Activated T-cell treated with anti-CD3 and anti-CD28 coated beads for 48 hours (primary cell): Measurements from ENCODE around the gene JAG1.

Source experiments
- DNase-seq: peaks from one replicate; pipeline ENCODE4 v3.0.0-alpha.2; 2020; ENCODE audit warnings: low read depth

The JAG1 gene

DNA sequence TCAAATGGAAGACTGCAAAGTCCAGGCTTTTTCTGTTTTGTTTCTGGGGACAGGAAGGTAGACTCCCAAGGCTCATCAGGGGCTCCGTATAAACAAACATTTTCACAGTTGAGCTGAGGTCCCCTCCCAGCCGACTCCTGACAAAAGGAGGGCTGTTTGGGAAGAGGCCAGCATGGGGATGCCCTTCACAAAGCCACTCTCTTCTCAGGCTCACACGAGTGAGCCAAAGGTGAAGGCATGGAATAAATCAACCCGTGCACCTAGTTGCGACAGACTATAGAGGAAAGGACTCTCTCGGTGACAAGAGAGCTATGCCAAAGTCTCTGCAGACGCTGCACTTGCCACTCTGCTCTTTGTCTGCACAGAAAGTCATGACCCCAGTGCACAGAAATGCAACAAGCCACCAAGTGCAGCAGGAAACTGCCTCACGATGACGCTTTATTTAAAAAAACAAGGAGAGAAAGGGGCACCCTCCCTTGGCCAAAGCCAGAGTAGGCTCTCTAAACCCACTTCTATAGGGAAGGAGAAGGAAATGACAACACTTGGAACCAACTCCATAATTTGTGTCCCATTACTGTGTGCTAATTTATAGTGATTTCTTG lies 21.0 kb downstream of the JAG1 start:
- no peak for DNase-seq

DNA sequence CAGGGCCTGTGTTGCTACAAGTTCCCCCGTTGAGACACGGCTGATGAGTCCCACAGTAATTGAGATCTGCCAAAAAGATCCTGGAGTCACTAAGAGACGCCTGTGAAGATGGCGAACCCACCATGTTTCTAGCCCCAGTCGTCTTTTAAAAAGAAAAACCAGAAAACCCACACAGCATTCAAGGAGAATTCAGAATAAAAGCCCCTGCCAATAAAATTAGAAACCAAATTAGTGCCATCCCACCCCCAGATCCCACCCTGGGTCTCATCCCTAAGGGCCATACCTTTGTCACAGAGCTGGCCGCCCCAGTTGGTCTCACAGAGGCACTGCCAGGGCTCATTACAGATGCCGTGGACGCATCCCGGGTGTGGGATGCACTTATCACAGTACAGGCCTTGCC lies 21.6 kb downstream of the JAG1 start:
- DNase-seq, result no peak

DNA sequence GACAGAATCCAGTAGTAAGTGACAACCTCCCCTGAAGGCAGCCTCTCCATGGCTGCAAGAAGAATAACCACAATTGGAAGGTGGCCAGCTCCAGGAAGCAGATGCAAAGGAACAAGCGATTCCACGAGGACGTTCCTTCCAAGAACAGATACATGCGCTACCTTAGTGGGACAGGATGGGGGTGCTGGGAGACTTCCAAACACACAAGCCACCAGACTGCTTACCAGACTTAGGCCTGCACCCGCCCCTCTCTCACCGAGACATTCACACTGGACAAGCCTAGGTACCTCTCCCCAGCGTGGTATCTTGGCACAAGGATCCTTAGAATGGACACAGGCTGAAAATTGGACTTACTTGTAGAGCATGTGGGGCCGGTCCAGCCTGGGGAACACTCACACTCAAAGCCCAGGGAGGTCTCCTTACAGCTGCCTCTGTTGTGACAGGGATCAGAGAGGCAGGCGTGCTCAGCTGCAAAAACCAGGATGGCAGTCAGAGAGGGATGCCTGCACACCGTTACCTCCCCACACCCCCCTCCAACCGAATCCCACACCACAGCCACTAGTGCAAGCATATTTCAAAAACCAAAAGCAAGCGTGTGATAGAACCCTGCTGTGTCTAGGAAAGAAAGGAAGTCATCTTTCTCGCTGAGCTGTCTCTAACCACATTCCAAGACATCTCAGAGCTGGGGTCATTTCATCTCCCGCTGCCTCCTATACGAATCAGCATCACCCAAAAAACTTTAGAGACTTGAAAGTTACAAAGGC lies 22.4 kb downstream of the JAG1 start:
- DNase-seq, result no peak

DNA sequence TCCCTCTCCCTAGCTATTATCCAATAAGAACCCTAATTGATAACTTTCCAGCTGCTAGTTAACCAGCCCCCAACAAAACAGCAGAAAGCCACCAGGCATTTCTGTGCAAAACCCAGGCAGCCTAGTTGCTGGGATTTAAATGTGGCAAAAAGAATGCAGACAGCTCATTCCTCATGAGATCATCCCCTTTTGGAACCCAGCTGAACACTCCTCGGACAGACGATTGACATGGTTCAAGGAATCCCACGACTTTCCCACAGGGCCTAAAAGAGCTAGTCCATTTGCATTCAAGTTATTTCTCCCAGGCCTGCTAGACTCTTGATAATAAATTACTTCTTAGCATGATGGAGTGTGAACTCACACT lies 24.0 kb downstream of the JAG1 start:
- no peak for DNase-seq

DNA sequence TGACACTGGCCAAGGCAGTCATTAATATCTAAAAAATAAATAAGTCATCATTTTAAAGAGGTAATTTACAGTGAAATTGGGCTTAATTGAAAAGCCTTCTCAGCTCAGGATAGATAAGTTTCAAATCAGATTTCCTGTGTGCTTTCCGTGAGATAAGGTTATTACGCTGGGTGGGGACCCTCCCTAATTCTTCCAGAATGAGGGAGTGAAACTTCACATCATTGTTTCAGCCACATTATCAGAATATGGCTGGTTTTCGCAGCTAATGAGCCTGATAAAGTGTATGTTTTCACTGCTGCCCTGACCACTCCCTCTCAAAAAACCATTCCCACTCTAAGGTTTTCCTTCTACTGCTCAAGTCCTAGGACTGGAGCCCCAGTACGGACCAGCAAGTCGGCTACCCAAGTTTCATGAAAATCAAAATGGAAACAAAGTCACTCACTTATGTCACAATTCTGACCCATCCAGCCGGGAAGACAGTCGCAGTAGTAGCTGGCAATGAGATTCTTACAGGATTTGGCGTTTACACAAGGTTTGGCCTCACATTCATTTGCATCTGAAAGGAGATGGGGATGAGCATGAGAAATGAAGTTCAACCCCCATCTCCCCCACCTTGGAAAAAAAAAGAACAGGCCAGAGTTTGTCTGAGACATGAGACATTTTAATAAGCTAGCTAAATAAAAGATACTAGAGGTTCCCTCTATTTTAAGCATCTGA lies 24.6 kb downstream of the JAG1 start:
- DNase-seq, result no peak

DNA sequence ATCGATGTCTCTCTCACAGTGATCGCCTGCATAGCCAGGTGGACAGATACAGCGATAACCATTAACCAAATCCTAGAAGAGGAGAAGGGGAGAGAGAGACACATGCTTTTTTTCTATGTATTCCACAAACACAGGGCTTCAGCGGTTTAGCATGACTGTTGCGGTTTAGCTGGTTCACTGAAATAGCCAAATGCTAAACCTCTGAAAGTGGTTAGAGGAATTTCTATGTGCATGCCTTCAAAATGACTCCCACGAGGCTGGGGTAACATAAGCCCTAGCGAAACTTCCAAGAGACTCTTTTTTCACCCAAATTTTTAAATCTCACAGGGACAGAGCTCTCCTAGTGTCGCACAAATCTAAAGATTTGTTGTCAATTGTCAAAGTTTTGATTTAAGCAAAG lies 25.1 kb downstream of the JAG1 start:
- no peak for DNase-seq

DNA sequence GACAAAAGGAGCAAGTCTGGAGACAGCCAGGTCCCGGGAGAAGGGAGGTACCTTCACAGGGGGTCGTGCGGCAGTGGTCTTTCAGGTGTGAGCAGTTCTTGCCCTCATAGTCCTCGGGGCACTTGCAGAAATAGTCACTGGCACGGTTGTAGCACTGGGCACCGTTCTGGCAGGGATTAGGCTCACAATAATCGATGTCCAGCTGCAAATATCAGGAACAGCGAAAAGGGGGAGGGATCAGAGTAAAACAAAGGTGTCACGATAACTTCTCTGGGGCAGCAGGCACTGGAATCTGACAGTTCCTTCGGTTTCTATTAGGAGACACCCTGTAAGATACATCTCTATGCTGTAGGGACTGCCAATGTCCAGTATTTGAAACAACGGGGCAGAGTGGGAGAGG lies 25.9 kb downstream of the JAG1 start:
- DNase-seq, result no peak

DNA sequence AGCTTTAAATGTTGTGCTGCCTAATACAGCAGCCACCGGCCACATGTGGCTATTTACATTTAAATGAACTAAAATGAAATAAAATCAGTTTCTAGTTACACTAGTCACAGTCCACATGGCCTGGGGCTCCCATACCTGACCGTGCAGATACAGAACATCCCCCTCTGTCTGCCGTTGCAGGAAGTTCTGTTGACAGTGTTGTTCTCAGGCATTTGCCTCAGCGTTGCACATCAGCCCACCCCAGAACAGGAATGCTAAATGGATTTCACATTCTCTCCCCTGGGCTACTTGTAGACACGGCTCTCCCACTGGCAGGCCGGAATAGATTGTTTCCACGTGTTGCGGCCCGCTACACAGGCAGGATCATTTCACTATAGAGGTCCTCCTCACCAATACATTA lies 26.3 kb downstream of the JAG1 start:
- no peak for DNase-seq

DNA sequence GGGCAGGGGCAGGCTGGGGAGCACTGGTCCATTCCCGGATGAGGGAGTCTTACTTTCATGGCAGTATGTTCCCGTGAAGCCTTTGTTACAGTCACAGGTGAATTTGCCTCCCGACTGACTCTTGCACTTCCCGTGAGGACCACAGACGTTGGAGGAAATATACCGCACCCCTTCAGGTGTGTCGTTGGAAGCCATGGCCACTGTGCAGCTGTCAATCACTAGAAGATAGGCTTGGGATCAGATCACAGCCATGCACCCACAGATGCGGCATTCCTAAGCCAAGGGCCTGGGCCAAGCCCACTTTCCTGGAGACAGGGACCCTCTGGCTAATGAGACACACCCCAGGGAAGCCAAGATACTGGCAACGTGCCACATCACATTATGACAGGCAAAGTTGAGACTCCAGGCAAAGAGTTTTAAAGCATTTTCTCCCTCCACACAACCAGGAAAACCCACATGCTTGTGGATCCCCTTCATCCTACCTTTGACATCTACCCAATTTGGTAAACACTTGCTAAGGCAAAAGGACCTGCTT lies 26.8 kb downstream of the JAG1 start:
- DNase-seq, result no peak

DNA sequence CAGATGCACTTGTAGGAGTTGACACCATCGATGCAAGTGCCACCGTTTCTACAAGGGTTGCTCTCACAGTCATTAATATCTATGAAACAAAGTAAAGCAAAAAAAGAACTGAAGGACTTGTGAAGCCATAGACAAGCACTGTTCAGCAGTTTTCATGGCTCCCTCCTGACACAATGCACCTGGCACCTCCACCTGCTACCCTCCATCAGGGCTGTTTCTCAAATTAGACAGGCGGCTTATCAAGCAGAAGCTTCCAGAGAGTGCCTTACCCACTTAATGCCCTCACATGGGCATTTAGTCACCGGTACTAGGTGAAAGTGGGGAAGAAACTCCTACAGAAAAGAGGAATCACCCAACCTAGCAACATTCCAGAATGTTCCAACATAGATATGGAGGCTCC lies 27.8 kb downstream of the JAG1 start:
- DNase-seq, result no peak

DNA sequence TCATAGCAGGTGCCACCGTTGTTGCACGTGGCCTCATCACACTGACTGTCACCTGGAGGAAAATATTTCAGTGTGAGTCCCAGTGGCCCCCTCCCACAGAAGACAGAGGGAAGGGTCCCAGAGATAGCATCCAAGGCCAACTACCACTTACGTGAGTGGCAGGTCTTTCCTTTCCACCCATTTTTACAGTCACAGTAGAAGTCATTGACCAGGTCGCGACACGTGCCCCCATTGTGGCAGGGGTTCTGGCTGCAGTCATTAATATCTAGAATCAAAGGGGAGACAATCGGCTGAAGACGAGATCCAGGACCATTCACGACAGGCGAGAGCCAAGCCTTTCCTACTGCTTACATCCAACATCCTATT lies 28.6 kb downstream of the JAG1 start:
- no peak for DNase-seq

DNA sequence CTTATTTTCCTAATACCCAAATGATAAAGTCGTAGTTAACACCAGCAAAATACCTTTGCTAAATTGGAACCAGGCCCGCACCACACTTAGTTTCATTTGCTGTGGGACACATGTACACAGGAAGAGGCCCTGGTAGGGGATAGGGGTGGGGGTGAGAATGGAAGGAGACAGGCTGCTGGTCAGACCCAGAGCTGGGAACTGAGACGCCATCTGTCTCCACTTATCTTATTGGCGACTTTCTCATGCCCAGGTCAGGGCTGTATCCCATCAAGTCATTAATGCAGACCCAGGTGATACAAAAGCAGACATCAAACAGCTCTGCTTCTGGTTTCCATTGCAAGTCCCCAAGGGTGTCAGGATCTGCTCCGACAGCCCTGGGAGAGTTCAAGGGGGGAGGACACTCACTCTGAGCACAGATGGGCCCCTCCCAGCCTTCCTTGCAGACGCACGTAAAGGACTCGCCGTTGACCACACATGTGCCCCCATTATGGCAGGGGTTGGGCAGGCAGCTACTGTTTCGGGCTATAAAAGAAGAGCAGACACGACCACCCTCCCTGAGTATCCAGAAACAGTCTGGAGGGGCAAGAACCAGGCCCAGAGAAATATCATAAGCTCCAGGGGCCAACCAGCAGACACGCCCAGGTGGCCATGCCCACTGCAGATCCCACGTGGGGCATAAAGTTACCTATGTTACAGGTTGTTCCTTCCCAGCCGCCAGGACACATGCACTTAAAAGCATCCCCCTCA lies 29.2 kb downstream of the JAG1 start:
- DNase-seq, result no peak

DNA sequence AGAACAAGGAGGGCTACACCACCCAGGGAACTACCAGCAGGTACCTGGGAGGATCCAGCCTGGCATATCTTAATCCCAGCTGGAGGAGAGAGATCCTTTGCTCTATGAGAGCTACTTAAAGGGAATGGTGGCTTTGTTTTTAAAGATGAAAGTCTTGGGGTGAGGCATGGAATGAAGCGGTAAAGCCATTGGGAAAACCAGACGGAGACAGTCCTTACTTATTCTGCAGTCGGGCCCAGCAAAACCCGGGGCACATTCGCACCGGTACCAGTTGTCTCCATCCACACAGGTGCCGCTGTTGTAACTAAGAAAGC lies 30.3 kb downstream of the JAG1 start:
- DNase-seq, result no peak

DNA sequence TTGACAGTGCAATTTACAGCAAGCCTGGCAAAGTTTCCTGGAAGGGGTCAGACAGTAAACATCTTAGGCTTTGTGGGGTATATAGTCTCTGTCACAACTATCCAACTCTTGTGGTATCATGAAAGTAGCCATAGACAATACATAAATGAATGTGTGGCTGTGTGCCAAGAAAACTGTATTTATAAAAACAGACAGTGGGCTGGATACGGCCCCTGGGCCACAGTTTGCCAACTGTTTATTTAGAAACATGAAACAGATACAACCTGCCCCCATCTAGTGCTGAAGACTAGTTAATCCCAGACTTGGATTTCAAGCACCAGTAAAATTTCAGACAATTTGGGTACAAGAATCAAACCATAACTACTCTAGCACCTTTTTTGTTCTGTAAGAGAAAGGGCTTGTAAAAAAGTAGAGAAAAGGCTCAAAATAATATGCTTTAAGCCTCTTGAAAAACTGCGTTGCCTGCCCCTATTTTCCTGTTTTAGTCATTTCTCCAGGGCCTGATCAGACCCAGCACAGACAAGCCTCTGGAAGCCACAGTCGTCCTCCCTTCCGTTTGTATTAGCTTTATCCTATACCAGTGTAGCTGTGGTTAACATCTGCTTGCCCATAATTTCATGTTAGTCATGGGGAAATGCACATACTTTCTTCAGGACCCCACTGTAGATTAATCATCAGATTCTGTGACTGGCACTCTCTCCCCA lies 30.8 kb downstream of the JAG1 start:
- DNase-seq, result no peak

DNA sequence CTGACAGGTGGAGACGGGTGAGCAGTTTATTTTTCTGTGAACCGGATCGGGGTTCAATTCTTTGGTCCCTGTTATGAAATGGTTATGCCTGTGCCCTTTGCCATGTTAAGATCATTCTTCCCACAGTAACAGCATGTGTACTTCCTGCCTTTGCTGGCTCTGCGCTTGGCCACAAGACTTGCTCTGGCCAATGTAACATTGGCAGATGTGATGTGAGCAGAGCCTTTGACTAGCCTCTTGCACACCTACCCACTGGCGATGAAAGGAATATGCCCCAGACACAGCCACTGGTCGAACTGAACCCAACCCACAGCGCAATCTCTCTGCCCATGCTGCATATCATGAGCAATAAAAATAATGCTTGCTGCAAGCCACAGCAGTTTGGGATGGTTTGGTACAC lies 31.9 kb downstream of the JAG1 start:
- DNase-seq, result no peak

DNA sequence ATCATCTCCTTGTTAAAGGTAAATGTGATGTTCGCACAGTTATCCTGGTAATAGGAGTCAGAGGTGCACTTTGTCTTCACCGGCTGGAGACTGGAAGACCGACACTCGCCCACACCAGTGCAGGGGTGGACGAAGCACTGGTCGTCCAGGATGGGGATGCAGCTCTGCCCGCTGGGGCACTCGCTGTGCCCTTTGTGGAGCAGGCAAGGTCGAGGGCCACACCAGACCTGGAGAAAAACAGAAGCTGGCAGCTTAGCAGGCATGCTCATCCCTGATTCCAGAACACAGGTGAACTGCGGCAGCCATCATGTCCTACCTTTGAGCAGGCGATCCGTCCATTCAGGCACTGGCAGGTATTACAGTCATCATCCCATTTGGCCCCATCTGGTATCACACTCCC lies 32.3 kb downstream of the JAG1 start:
- DNase-seq, result no peak

DNA sequence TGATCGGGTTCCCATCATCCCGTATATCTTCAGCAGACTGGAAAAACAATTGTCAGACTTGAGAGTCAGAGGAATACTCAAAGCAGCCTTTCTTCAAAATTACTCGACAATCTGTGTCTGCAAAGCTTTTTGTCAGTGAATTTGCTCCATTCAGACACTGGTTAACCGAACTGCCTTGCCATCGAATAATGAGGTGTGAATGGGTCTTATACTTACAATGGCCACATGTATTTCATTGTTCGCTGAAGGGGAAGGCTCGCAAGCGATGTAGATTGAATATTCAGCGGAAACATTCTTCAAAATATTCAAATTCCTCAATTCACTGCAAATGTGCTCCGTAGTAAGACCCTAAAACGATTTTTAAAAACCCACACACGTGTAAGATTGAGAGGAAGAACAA lies 32.9 kb downstream of the JAG1 start:
- DNase-seq, result no peak

DNA sequence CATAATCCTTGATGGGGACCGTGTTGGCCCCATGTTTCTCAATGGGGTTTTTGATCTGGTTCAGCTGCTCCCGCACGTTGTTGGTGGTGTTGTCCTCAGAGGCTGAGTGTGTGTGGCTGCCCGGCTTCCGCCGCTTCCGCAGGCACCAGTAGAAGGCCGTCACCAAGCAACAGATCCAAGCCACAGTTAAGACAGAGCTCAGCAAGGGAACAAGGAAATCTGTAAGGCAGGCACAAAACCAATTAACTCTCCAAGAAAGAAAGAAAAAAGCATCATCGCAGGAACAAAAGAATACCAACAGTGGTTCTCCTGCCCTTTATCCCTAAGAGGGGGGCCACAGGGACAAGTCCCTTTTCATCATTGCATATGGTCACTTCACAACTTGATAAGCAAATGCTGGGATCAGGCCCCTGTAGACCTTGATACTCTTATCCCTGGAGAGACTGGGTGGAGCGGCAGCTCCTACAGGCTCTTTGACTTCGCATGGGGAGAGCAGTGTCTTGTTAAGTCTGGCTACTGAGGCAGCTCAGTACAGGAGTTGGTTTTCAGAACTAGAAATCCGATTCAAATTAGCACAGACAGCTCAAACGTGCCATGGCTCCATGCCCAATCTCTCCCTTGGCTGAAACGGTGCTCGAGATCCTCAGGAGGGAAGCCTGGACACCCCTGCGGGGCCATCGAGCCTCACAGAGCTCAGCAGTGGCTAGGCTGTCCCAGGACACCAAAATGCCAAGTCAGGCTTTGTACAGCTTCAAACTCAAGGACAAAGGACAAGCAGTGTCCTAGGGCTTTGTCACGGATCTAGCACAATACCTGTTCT lies 33.9 kb downstream of the JAG1 start:
- DNase-seq, result no peak

DNA sequence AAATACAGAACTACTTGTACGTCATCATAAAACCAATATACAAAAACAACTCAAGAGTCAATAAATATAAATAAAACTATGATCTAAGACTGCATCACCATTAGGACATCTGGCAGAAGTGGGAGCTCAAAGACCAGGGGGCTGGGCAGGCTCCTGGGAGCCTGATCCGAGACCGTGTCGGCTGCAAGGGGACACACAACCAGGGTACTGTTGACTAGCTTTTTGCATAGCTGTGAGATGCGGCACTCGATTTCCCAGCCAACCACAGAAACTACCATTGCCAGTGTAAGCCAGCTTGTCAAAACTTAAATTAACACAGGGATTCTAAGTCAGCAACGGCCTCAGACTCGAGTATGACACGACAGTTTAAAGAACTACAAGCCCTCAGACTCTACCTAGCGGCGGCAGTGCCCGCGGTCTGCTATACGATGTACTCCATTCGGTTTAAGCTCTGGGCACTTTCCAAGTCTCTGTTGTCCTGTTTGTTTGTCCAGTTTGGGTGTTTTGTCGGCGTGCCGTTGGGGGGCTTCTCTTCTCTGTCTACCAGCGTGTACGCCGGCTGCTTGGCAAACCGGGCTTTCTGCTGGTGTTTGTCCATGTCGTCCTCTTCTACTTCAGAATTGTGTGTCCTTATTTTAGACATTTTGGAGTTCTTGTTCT lies 34.6 kb downstream of the JAG1 start:
- DNase-seq, result no peak

DNA sequence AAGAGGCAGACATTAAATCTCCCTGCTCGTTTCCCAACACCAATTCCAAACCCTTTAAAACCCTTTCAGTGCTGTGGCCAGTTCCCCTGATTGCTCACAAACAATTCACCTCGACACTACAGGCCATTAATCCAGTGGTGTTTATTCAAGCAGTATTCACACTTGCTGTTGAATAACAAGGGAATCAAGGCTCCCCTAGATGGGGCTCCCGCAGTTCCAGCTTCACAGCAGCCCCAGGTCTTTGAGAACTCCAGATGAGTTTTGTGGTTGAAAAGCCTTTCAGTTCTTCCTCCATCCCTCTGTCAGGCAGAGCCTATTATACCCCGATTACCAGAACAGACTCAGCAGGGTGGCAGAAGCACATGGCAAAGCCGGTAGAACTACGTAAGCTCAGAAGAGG lies 36.2 kb downstream of the JAG1 start:
- no peak for DNase-seq

DNA sequence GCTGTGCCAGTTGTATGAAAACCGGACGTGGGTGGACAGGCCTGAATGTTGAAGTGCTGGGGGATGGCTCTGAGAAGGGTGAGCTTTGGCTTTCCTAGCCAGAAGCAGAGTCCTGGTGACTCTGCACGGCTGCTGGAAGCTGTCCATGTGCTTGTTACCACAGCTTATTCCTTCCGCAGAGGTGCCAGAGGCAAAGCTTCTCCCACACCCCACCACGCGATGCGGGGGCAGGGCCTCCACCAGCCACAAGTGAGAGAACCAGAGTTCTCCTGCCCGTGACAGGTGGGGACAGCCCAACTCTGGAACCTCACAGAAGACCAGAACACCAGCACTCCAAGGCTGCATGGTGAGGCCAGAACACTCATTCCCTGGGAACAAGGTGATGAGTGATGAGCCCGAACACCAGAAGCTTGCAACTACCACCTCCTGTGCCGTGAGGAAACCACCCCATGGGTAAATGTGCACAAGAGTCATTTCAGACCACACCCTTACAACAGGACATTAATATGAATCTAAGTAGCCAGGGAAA lies 36.7 kb downstream of the JAG1 start:
- no peak for DNase-seq
